Activated CD8-positive, alpha-beta memory T cell treated with anti-CD3 and anti-CD28 coated beads, Interleukin-2, amount 50 U/mL, for 4 hours (primary cell): ENCODE measurements around the gene PRKCH.

Experiments used
- DNase-seq: peaks from one replicate; pipeline ENCODE4 v3.0.0-alpha.2; 2020

PRKCH gene

GRCh38 chr14:61341275-61342206 lies 20.2 kb downstream of the PRKCH start:
- no peak for DNase-seq

GRCh38 chr14:61342486-61342885 lies 21.1 kb downstream of the PRKCH start:
- DNase-seq, result peak; percentile 81

- DNase-seq, result no peak
Measured at GRCh38 chr14:61342932-61343331, 21.6 kb downstream of the PRKCH start.

- no peak for DNase-seq
Measured at GRCh38 chr14:61343471-61343870, 22.1 kb downstream of the PRKCH start.

GRCh38 chr14:61343991-61344405 lies 22.6 kb downstream of the PRKCH start:
- peak; percentile 47 for DNase-seq

GRCh38 chr14:61344437-61345150 lies 23.2 kb downstream of the PRKCH start:
- DNase-seq, result no peak

GRCh38 chr14:61345151-61345482 lies 23.7 kb downstream of the PRKCH start:
- DNase-seq, result no peak

- no peak for DNase-seq
Measured at GRCh38 chr14:61346221-61346620, 24.8 kb downstream of the PRKCH start.

- DNase-seq, result no peak
Measured at GRCh38 chr14:61346793-61347192, 25.4 kb downstream of the PRKCH start.

- no peak for DNase-seq
Measured at GRCh38 chr14:61347826-61348443, 26.6 kb downstream of the PRKCH start.

- DNase-seq, result no peak
Measured at GRCh38 chr14:61350427-61351270, 29.3 kb downstream of the PRKCH start.

GRCh38 chr14:61351477-61351876 lies 30.1 kb downstream of the PRKCH start:
- DNase-seq, result no peak

- DNase-seq, result peak; percentile 57
Measured at GRCh38 chr14:61355892-61356325, 34.5 kb downstream of the PRKCH start.

GRCh38 chr14:61357123-61357522 lies 35.7 kb downstream of the PRKCH start:
- no peak for DNase-seq

- no peak for DNase-seq
Measured at GRCh38 chr14:61358554-61359226, 37.3 kb downstream of the PRKCH start.

GRCh38 chr14:61360796-61361525 lies 39.6 kb downstream of the PRKCH start:
- peak; percentile 36 for DNase-seq

GRCh38 chr14:61362072-61362750 lies 40.8 kb downstream of the PRKCH start:
- no peak for DNase-seq

GRCh38 chr14:61364243-61364642 lies 42.9 kb downstream of the PRKCH start:
- DNase-seq, result no peak

- no peak for DNase-seq
Measured at GRCh38 chr14:61365667-61366212, 44.4 kb downstream of the PRKCH start.

- no peak for DNase-seq
Measured at GRCh38 chr14:61368114-61368710, 46.8 kb downstream of the PRKCH start.
